NB4 (cell line): ENCODE results near the gene LRRC63.

Experiments used
- POLR2A ChIP-seq: IDR thresholded peaks from 2 replicates; pipeline ENCODE4 v1.6.1; 2011; ENCODE audit warnings: mild to moderate bottlenecking; ENCODE audit not compliant: insufficient read length; ENCODE audit errors: extremely low read depth
- TF ChIP-seq, protein P1 (sequence below): IDR thresholded peaks from 2 replicates; pipeline ENCODE4 v1.6.1; 2011; ENCODE audit warnings: low read depth, low read length
- TF ChIP-seq, protein P2 (sequence below): IDR thresholded peaks from one replicate; pipeline ENCODE4 v1.5.1; 2012; ENCODE audit warnings: low read depth, low read length

DNA sequence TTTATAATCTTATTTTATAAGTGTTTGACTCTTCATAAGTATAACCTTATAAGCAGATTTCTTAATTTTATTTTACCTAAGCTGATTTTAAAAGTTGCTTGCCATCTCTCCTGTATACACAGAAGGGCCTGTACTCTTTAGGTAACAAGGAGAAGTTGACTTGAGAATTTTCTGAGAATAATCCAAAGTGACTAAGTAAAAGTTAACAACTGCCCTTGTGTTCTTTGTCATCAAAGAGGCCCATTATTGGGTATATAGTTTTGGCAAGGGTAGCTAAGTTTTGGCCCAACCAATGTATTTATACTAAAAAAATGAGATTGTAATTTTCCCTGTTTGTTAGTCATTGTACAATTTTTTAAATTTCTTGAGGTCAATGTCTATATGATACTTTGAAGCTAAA, 32.9 kb upstream of the LRRC63 start:
- TF ChIP-seq, protein P1, sequence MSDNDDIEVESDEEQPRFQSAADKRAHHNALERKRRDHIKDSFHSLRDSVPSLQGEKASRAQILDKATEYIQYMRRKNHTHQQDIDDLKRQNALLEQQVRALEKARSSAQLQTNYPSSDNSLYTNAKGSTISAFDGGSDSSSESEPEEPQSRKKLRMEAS, result no peak
- TF ChIP-seq POLR2A, result no peak
- TF ChIP-seq, protein P2, sequence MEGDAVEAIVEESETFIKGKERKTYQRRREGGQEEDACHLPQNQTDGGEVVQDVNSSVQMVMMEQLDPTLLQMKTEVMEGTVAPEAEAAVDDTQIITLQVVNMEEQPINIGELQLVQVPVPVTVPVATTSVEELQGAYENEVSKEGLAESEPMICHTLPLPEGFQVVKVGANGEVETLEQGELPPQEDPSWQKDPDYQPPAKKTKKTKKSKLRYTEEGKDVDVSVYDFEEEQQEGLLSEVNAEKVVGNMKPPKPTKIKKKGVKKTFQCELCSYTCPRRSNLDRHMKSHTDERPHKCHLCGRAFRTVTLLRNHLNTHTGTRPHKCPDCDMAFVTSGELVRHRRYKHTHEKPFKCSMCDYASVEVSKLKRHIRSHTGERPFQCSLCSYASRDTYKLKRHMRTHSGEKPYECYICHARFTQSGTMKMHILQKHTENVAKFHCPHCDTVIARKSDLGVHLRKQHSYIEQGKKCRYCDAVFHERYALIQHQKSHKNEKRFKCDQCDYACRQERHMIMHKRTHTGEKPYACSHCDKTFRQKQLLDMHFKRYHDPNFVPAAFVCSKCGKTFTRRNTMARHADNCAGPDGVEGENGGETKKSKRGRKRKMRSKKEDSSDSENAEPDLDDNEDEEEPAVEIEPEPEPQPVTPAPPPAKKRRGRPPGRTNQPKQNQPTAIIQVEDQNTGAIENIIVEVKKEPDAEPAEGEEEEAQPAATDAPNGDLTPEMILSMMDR, result no peak
